ENCODE data around the gene GPRC5A. TPM values are rescaled to one million over a fixed set of nuclear protein-coding genes. Genes with fewer than 3 reads are reported as not detected.

The GPRC5A gene
- total and polyA plus RNA-seq, 2 donors (not counting 1 experiment from before 2014, with no cell fraction given): 4.8 to 46.8 TPM

DNA sequence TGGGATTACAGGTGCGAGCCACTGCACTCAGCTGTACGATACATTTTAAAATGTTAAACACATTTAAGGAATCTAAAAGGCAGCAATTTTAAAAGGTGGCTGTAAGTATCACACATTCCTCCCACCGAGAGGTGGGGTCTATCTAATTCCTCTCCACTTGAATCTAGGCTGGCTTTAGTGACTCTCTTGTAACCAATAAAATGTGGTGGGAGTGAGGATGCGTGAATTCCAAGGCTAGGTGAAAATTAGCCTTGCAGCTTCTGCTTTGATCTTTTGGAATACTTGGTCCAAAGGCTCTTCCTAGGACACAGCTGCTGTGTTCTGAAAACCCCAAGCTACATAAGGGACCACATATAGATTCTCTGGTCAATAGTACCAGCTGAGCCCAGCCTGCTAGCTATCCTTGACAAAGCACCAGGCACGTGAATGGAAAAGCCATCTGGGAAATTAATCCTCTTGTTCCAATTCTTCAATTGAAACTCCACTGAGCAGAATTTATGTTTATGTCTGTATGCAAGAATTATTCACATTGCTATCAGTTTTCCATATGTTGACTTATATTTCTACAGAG is 69.4 kb downstream of the GPRC5A start:
- no peaks in the 10 kb centered on the region for H3K36me3 ChIP-seq (ENCODE audit: control insufficient read depth, insufficient read depth, low read length)
- no peak overlapping the region for H2AFZ ChIP-seq (ENCODE audit: low read length)
- no peak overlapping the region for H3K4me3 ChIP-seq (replicated peaks in 1 of 4; ENCODE audit: control extremely low read depth in 1 of 4, insufficient read depth in 1 of 4, low read depth in 3 of 4, low read length in 4 of 4)
- no peak overlapping the region for H3K4me2 ChIP-seq (ENCODE audit: extremely low read depth, insufficient read depth, low read length)
- no peaks in the 10 kb centered on the region for H3K4me1 ChIP-seq (ENCODE audit: control insufficient read depth, extremely low read depth, insufficient read depth, low read length)
- no peaks in the 10 kb centered on the region for H3K9me3 ChIP-seq (ENCODE audit: control insufficient read depth, insufficient read depth, low read depth, low read length)
- H3K27ac ChIP-seq (ENCODE audit: insufficient read depth, low read length): no peak overlapping the region
- no peak for DNase-seq (ENCODE audit: low read depth in 2 of 2)
- no peaks in the 10 kb centered on the region for H3K79me2 ChIP-seq (ENCODE audit: control insufficient read depth, insufficient read depth, low read length)
- no peaks in the 10 kb centered on the region for H3K27me3 ChIP-seq (ENCODE audit: control insufficient read depth, insufficient read depth, low read length)
- no peak for TF ChIP-seq EZH2 (IDR thresholded peaks at IDR 0.05; ENCODE audit: low read length, missing control alignments)
- TF ChIP-seq CTCF (conservative IDR thresholded peaks at IDR 0.05 in 1 of 2, IDR thresholded peaks at IDR 0.05 in 1 of 2; ENCODE audit: low read depth in 1 of 2, low read length in 2 of 2): no peak
- H4K20me1 ChIP-seq (ENCODE audit: control insufficient read depth, extremely low read depth, insufficient read depth, low read length): no peaks in the 10 kb centered on the region
- no peak overlapping the region for H3K9ac ChIP-seq (ENCODE audit: insufficient read depth, low read length)

DNA sequence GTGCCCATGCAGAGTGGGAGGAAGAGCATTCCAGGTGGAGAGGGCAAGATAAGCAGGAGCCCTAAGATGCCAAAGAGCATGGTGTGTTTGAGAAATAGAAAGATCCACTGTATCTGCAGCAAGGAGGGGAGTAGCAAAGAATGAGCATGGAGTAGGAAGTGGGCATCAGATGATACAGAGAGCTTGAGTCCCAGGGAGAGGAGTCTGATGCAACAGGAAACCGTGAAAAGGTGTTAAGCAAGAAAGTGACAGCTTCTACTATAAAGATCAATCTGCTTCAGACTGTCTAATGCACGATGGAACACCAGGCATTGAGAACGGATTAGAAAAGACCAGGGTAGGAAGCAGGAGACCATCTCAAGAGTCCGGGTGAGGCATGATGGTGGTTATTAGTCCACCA is 72.9 kb downstream of the GPRC5A start:
- Histone ChIP-seq H3K4me2 (ENCODE audit: extremely low read depth, insufficient read depth, low read length) (no peak overlapping the region), H3K36me3 (ENCODE audit: control insufficient read depth, insufficient read depth, low read length) (no peaks in the 10 kb centered on the region), H3K9ac (ENCODE audit: insufficient read depth, low read length) (no peak overlapping the region), H2AFZ (ENCODE audit: low read length) (no peak overlapping the region), H3K27me3 (ENCODE audit: control insufficient read depth, insufficient read depth, low read length) (no peaks in the 10 kb centered on the region), H3K79me2 (ENCODE audit: control insufficient read depth, insufficient read depth, low read length) (no peaks in the 10 kb centered on the region), H3K4me3 (replicated peaks in 1 of 4; ENCODE audit: control extremely low read depth in 1 of 4, insufficient read depth in 1 of 4, low read depth in 3 of 4, low read length in 4 of 4) (no peak overlapping the region), H3K9me3 (ENCODE audit: control insufficient read depth, insufficient read depth, low read depth, low read length) (no peaks in the 10 kb centered on the region), H4K20me1 (ENCODE audit: control insufficient read depth, extremely low read depth, insufficient read depth, low read length) (no peaks in the 10 kb centered on the region), H3K4me1 (ENCODE audit: control insufficient read depth, extremely low read depth, insufficient read depth, low read length) (no peaks in the 10 kb centered on the region), H3K27ac (ENCODE audit: insufficient read depth, low read length) (no peak overlapping the region)
- TF ChIP-seq CTCF (conservative IDR thresholded peaks at IDR 0.05 in 1 of 2, IDR thresholded peaks at IDR 0.05 in 1 of 2; ENCODE audit: low read depth in 1 of 2, low read length in 2 of 2): no peak
- TF ChIP-seq EZH2 (IDR thresholded peaks at IDR 0.05; ENCODE audit: low read length, missing control alignments): no peak
- no peak for DNase-seq (ENCODE audit: low read depth in 2 of 2)

GRCh38 chr12:12965836-12966235 is 74.5 kb downstream of the GPRC5A start:
- H3K79me2 ChIP-seq (ENCODE audit: control insufficient read depth, insufficient read depth, low read length): no peaks in the 10 kb centered on the region
- no peak overlapping the region for H3K4me3 ChIP-seq (replicated peaks in 1 of 4; ENCODE audit: control extremely low read depth in 1 of 4, insufficient read depth in 1 of 4, low read depth in 3 of 4, low read length in 4 of 4)
- no peaks in the 10 kb centered on the region for H3K27me3 ChIP-seq (ENCODE audit: control insufficient read depth, insufficient read depth, low read length)
- DNase-seq (ENCODE audit: low read depth in 2 of 2): no peak
- H2AFZ ChIP-seq (ENCODE audit: low read length): no peak overlapping the region
- no peak overlapping the region for H3K4me2 ChIP-seq (ENCODE audit: extremely low read depth, insufficient read depth, low read length)
- no peaks in the 10 kb centered on the region for H3K4me1 ChIP-seq (ENCODE audit: control insufficient read depth, extremely low read depth, insufficient read depth, low read length)
- no peak for TF ChIP-seq EZH2 (IDR thresholded peaks at IDR 0.05; ENCODE audit: low read length, missing control alignments)
- no peak for TF ChIP-seq CTCF (conservative IDR thresholded peaks at IDR 0.05 in 1 of 2, IDR thresholded peaks at IDR 0.05 in 1 of 2; ENCODE audit: low read depth in 1 of 2, low read length in 2 of 2)
- no peak overlapping the region for H3K27ac ChIP-seq (ENCODE audit: insufficient read depth, low read length)
- no peaks in the 10 kb centered on the region for H3K9me3 ChIP-seq (ENCODE audit: control insufficient read depth, insufficient read depth, low read depth, low read length)
- no peak overlapping the region for H3K9ac ChIP-seq (ENCODE audit: insufficient read depth, low read length)
- H4K20me1 ChIP-seq (ENCODE audit: control insufficient read depth, extremely low read depth, insufficient read depth, low read length): no peaks in the 10 kb centered on the region
- no peaks in the 10 kb centered on the region for H3K36me3 ChIP-seq (ENCODE audit: control insufficient read depth, insufficient read depth, low read length)

Other genes with a start within 250 kb of the GPRC5A start
- not detected in 2 replicates for gene GPR19, start 195.4 kb upstream of the GPRC5A start, total RNA-seq
- 0.24 and 0.35 TPM in 2 replicates for gene GPR19, start 195.4 kb upstream of the GPRC5A start, polyA plus RNA-seq
- 50.9 and 58.0 TPM in 2 replicates for gene CDKN1B, start 174.2 kb upstream of the GPRC5A start, total RNA-seq
- gene CDKN1B, start 174.2 kb upstream of the GPRC5A start, polyA plus RNA-seq: 12.6 and 21.4 TPM in 2 replicates
- 1.5 and 3.1 TPM in 2 replicates for gene APOLD1, start 105.9 kb upstream of the GPRC5A start, total RNA-seq
- gene APOLD1, start 105.9 kb upstream of the GPRC5A start, polyA plus RNA-seq: 2.7 and 3.2 TPM in 2 replicates
- gene DDX47, start 78.2 kb upstream of the GPRC5A start, total RNA-seq: 41.9 and 46.2 TPM in 2 replicates
- 83.2 and 113 TPM in 2 replicates for gene DDX47, start 78.2 kb upstream of the GPRC5A start, polyA plus RNA-seq
- not detected in 2 replicates for gene GPRC5D, start 60.6 kb downstream of the GPRC5A start, total RNA-seq
- 0.08 and 0.35 TPM in 2 replicates for gene GPRC5D, start 60.6 kb downstream of the GPRC5A start, polyA plus RNA-seq
- gene HEBP1, start 108.7 kb downstream of the GPRC5A start, total RNA-seq: 23.6 and 33.7 TPM in 2 replicates
- gene HEBP1, start 108.7 kb downstream of the GPRC5A start, polyA plus RNA-seq: 60.0 and 78.2 TPM in 2 replicates
- gene FAM234B, start 152.8 kb downstream of the GPRC5A start, total RNA-seq: 6.7 and 10.4 TPM in 2 replicates
- gene FAM234B, start 152.8 kb downstream of the GPRC5A start, polyA plus RNA-seq: 7.1 and 7.3 TPM in 2 replicates
- 0.26 and 0.66 TPM in 2 replicates for gene GSG1, start 212.1 kb downstream of the GPRC5A start, total RNA-seq
- gene GSG1, start 212.1 kb downstream of the GPRC5A start, polyA plus RNA-seq: 0.93 and 1.3 TPM in 2 replicates